ENCODE results near the gene PPFIBP2. TPM values are rescaled to one million over a fixed set of nuclear protein-coding genes. Genes with fewer than 3 reads are reported as not detected.

PPFIBP2 gene
- total RNA-seq, 1 experiment from 2014 or later = 5.7 TPM

GRCh38 chr11:7635708-7636107 is 121.9 kb downstream of the PPFIBP2 start:
- DNase-seq (ENCODE audit: low read depth, low spot score) = no peak
- no peak for ATAC-seq
- intact Hi-C loops (cut with micrococcal nuclease) = no loop called here
- no peaks in the 10 kb centered on the region for H4K20me1 ChIP-seq (ENCODE audit: insufficient read depth)
- H3K4me3 ChIP-seq (replicated peaks in 1 of 2; ENCODE audit: low read depth in 1 of 2, low read length in 2 of 2) = no peak overlapping the region
- H3K9me2 ChIP-seq (ENCODE audit: insufficient read depth) = no peaks in the 10 kb centered on the region
- ChIA-PET CTCF (no interaction called here), RAD21 (ENCODE audit: low non-redundant PET in 1 of 2, low total read pairs in 2 of 2, uncharacterized antibody in 2 of 2, unreplicated experiment in 2 of 2) (no interaction called here), POLR2A (no interaction called here)
- H3K79me2 ChIP-seq (ENCODE audit: insufficient read depth, low read length) = no peaks in the 10 kb centered on the region
- no peak for TF ChIP-seq POLR2AphosphoS5 (IDR thresholded peaks at IDR 0.05; ENCODE audit: low read depth, low read length)
- TF ChIP-seq YY1 (IDR thresholded peaks at IDR 0.05; ENCODE audit: extremely low read depth, insufficient replicate concordance, low read depth, low read length) = no peak
- TF ChIP-seq SRF (IDR thresholded peaks at IDR 0.05; ENCODE audit: low read depth) = no peak
- no peak for TF ChIP-seq SIN3A (IDR thresholded peaks at IDR 0.05; ENCODE audit: low read depth)
- TF ChIP-seq SP1 (IDR thresholded peaks at IDR 0.05; ENCODE audit: low read depth) = no peak
- TF ChIP-seq, protein P1, sequence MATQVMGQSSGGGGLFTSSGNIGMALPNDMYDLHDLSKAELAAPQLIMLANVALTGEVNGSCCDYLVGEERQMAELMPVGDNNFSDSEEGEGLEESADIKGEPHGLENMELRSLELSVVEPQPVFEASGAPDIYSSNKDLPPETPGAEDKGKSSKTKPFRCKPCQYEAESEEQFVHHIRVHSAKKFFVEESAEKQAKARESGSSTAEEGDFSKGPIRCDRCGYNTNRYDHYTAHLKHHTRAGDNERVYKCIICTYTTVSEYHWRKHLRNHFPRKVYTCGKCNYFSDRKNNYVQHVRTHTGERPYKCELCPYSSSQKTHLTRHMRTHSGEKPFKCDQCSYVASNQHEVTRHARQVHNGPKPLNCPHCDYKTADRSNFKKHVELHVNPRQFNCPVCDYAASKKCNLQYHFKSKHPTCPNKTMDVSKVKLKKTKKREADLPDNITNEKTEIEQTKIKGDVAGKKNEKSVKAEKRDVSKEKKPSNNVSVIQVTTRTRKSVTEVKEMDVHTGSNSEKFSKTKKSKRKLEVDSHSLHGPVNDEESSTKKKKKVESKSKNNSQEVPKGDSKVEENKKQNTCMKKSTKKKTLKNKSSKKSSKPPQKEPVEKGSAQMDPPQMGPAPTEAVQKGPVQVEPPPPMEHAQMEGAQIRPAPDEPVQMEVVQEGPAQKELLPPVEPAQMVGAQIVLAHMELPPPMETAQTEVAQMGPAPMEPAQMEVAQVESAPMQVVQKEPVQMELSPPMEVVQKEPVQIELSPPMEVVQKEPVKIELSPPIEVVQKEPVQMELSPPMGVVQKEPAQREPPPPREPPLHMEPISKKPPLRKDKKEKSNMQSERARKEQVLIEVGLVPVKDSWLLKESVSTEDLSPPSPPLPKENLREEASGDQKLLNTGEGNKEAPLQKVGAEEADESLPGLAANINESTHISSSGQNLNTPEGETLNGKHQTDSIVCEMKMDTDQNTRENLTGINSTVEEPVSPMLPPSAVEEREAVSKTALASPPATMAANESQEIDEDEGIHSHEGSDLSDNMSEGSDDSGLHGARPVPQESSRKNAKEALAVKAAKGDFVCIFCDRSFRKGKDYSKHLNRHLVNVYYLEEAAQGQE (IDR thresholded peaks at IDR 0.05; ENCODE audit: low read depth) = no peak
- H3K27ac ChIP-seq (ENCODE audit: low read depth, low read length) = no peak overlapping the region
- no peaks in the 10 kb centered on the region for H3K27me3 ChIP-seq (ENCODE audit: insufficient read depth, low read length)
- H3K9me3 ChIP-seq (ENCODE audit: control insufficient read depth in 1 of 2, insufficient read depth in 1 of 2, low read depth in 1 of 2, low read length in 2 of 2) = no peaks in the 10 kb centered on the region
- BruUV-seq (replicated peaks) = no TSS peak
- no peak overlapping the region for H3K9ac ChIP-seq (ENCODE audit: low read length)
- H2AFZ ChIP-seq (ENCODE audit: low read depth, low read length, poor library complexity, severe bottlenecking) = no peak overlapping the region
- no peaks in the 10 kb centered on the region for H3K4me1 ChIP-seq (ENCODE audit: control insufficient read depth in 1 of 2, insufficient read depth in 2 of 2, low read length in 2 of 2)
- no peaks in the 10 kb centered on the region for H3K36me3 ChIP-seq (ENCODE audit: control insufficient read depth in 1 of 2, insufficient read depth in 2 of 2, low read length in 2 of 2)
- no peak overlapping the region for H3K4me2 ChIP-seq (ENCODE audit: low read length)

- intact Hi-C loops (cut with micrococcal nuclease) = no loop called here
- Histone ChIP-seq H3K9me3 (ENCODE audit: control insufficient read depth in 1 of 2, insufficient read depth in 1 of 2, low read depth in 1 of 2, low read length in 2 of 2) (no peaks in the 10 kb centered on the region), H3K79me2 (ENCODE audit: insufficient read depth, low read length) (no peaks in the 10 kb centered on the region), H3K4me2 (ENCODE audit: low read length) (no peak overlapping the region), H2AFZ (ENCODE audit: low read depth, low read length, poor library complexity, severe bottlenecking) (no peak overlapping the region), H3K4me1 (ENCODE audit: control insufficient read depth in 1 of 2, insufficient read depth in 2 of 2, low read length in 2 of 2) (no peaks in the 10 kb centered on the region), H3K27ac (ENCODE audit: low read depth, low read length) (no peak overlapping the region), H3K9me2 (ENCODE audit: insufficient read depth) (no peaks in the 10 kb centered on the region), H3K27me3 (ENCODE audit: insufficient read depth, low read length) (no peaks in the 10 kb centered on the region), H3K4me3 (replicated peaks in 1 of 2; ENCODE audit: low read depth in 1 of 2, low read length in 2 of 2) (no peak overlapping the region), H3K36me3 (ENCODE audit: control insufficient read depth in 1 of 2, insufficient read depth in 2 of 2, low read length in 2 of 2) (no peaks in the 10 kb centered on the region), H4K20me1 (ENCODE audit: insufficient read depth) (no peaks in the 10 kb centered on the region), H3K9ac (ENCODE audit: low read length) (no peak overlapping the region)
- no peak for ATAC-seq
- ChIA-PET RAD21 (ENCODE audit: low non-redundant PET in 1 of 2, low total read pairs in 2 of 2, uncharacterized antibody in 2 of 2, unreplicated experiment in 2 of 2) (no interaction called here), CTCF (no interaction called here), POLR2A (no interaction called here)
- BruUV-seq (replicated peaks) = no TSS peak
- DNase-seq (ENCODE audit: low read depth, low spot score) = no peak
- no peak for TF ChIP-seq POLR2AphosphoS5 (IDR thresholded peaks at IDR 0.05; ENCODE audit: low read depth, low read length)
- no peak for TF ChIP-seq ZNF274 (IDR thresholded peaks at IDR 0.05; ENCODE audit: low read depth, low read length)
- TF ChIP-seq RAD21 (IDR thresholded peaks at IDR 0.05; ENCODE audit: low read depth) = no peak
- TF ChIP-seq YY1 (IDR thresholded peaks at IDR 0.05; ENCODE audit: extremely low read depth, insufficient replicate concordance, low read depth, low read length) = no peak
- TF ChIP-seq SRF (IDR thresholded peaks at IDR 0.05; ENCODE audit: low read depth) = no peak
- TF ChIP-seq, protein P1 (IDR thresholded peaks at IDR 0.05; ENCODE audit: low read depth) = no peak
- no peak for TF ChIP-seq EGR1 (IDR thresholded peaks at IDR 0.05; ENCODE audit: low read depth)
- TF ChIP-seq SP1 (IDR thresholded peaks at IDR 0.05; ENCODE audit: low read depth) = no peak
- no peak for TF ChIP-seq MAX (IDR thresholded peaks at IDR 0.05)
- TF ChIP-seq EZH2phosphoT487 (IDR thresholded peaks at IDR 0.05; ENCODE audit: borderline replicate concordance) = no peak
- no peak for TF ChIP-seq EZH2 (IDR thresholded peaks at IDR 0.05)
- no peak for TF ChIP-seq JUND (IDR thresholded peaks at IDR 0.05)
- no peak for TF ChIP-seq FOSL1 (IDR thresholded peaks at IDR 0.05; ENCODE audit: low read depth)
Observed at GRCh38 chr11:7636350-7636749, 122.6 kb downstream of the PPFIBP2 start.

Measured in HCT116 (cell line).